Lower leg skin (tissue), 3 donors: ENCODE measurements around the gene ZNF311.

ENCODE experiments used
- POLR2A ChIP-seq, 2 donors: fragments of 450-650 bp; IDR thresholded peaks; one replicate each; pipeline ENCODE4 v1.6.1; 2016 to 2017; ENCODE audit warnings: antibody characterized with exemption in 2 of 2, mild to moderate bottlenecking in 1 of 2, moderate library complexity in 1 of 2
- TF ChIP-seq, protein P1 (sequence below), 3 donors: fragments of 450-650 bp; IDR thresholded peaks; one replicate each; pipeline ENCODE4 v1.5.1; 2016; ENCODE audit warnings: antibody characterized with exemption in 3 of 3, mild to moderate bottlenecking in 3 of 3, moderate library complexity in 2 of 3

DNA sequence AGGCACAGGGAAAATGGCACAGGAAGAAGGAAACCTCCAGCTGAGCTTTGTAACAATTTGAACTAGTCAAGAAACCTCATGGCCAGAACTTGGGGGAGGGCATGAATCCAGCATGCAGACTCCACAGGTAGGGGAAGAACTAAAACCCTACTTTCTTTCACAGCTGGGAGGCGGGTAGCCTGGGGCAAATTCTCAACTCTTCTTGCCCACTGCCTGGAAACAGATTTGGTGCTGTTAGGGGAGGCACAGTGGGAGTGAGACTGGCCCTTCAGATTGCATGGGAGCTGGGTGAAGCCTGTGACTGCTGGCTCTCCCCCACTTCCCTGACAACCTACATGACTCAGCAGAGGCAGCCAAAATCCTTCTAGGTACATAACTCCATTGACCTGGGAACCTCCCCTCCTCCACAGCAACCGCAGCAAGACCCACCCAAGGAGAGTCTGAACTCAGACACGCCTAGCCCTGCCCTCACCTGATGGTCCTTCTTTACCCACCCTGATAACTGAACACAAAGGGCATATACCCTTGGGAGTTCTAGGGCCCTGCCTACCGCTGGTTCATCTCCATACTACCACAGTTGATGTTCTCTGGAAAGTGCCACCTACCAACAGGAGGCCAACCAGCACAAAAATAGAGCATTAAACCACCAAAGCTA is 44.1 kb downstream of the ZNF311 start:
- TF ChIP-seq, protein P1, sequence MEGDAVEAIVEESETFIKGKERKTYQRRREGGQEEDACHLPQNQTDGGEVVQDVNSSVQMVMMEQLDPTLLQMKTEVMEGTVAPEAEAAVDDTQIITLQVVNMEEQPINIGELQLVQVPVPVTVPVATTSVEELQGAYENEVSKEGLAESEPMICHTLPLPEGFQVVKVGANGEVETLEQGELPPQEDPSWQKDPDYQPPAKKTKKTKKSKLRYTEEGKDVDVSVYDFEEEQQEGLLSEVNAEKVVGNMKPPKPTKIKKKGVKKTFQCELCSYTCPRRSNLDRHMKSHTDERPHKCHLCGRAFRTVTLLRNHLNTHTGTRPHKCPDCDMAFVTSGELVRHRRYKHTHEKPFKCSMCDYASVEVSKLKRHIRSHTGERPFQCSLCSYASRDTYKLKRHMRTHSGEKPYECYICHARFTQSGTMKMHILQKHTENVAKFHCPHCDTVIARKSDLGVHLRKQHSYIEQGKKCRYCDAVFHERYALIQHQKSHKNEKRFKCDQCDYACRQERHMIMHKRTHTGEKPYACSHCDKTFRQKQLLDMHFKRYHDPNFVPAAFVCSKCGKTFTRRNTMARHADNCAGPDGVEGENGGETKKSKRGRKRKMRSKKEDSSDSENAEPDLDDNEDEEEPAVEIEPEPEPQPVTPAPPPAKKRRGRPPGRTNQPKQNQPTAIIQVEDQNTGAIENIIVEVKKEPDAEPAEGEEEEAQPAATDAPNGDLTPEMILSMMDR (IDR thresholded peaks at IDR 0.05): no peak
- no peak for TF ChIP-seq POLR2A (IDR thresholded peaks at IDR 0.05)
